AG09309 (cell line): Measurements from ENCODE around the gene AMN1.

Source experiments
- DNase-seq: peaks from one replicate; pipeline ENCODE4 v3.0.0-alpha.2; 2010; ENCODE audit warnings: low read depth
- H3K4me3 ChIP-seq: 2 replicates; pipeline ENCODE4 v1.5.1; 2011; ENCODE audit warnings: mild to moderate bottlenecking, low read depth, low read length, moderate library complexity; ENCODE audit not compliant: control insufficient read depth
- CTCF ChIP-seq: IDR thresholded peaks from 2 replicates; pipeline ENCODE4 v1.5.1; 2011; ENCODE audit warnings: mild to moderate bottlenecking, low read depth, low read length, inconsistent platforms; ENCODE audit not compliant: insufficient read depth, control insufficient read depth; ENCODE audit errors: missing control alignments

AMN1 gene

GRCh38 chr12:31631023-31631724, 97.6 kb downstream of the AMN1 start:
- H3K4me3 ChIP-seq, result no peak overlapping the region
- DNase-seq, result no peak
- no peak for TF ChIP-seq CTCF

GRCh38 chr12:31629756-31630732, 98.8 kb downstream of the AMN1 start:
- DNase-seq, result no peak
- H3K4me3 ChIP-seq, result no peak overlapping the region
- TF ChIP-seq CTCF, result no peak

- DNase-seq, result no peak
- no peak overlapping the region for H3K4me3 ChIP-seq
- TF ChIP-seq CTCF, result no peak
Observed at GRCh38 chr12:31627456-31628054, 101.3 kb downstream of the AMN1 start.

- no peak for TF ChIP-seq CTCF
- DNase-seq, result no peak
- no peak overlapping the region for H3K4me3 ChIP-seq
Observed at GRCh38 chr12:31626270-31626995, 102.4 kb downstream of the AMN1 start.

GRCh38 chr12:31622038-31622437, 106.8 kb downstream of the AMN1 start:
- no peak for TF ChIP-seq CTCF
- H3K4me3 ChIP-seq, result no peak overlapping the region
- DNase-seq, result no peak
